ENCODE data around the gene AMD1. TPM values are rescaled to one million over a fixed set of nuclear protein-coding genes. Genes with fewer than 3 reads are reported as not detected.

AMD1 gene
- total and polyA plus RNA-seq, 2 donors (not counting 1 experiment from before 2014, with no cell fraction given): 33.4 to 107 TPM

GRCh38 chr6:110841266-110841665, 33.3 kb upstream of the AMD1 start:
- Histone ChIP-seq H3K9ac (ENCODE audit: insufficient read depth, low read length) (no peak overlapping the region), H3K27me3 (ENCODE audit: control insufficient read depth, insufficient read depth, low read length) (no peaks in the 10 kb centered on the region), H3K4me2 (ENCODE audit: extremely low read depth, insufficient read depth, low read length) (no peak overlapping the region), H3K36me3 (ENCODE audit: control insufficient read depth, insufficient read depth, low read length) (no peaks in the 10 kb centered on the region), H3K27ac (ENCODE audit: insufficient read depth, low read length) (no peak overlapping the region), H3K79me2 (ENCODE audit: control insufficient read depth, insufficient read depth, low read length) (no peaks in the 10 kb centered on the region), H3K4me3 (replicated peaks in 1 of 4; ENCODE audit: control extremely low read depth in 1 of 4, insufficient read depth in 1 of 4, low read depth in 3 of 4, low read length in 4 of 4) (no peak overlapping the region), H3K9me3 (ENCODE audit: control insufficient read depth, insufficient read depth, low read depth, low read length) (no peaks in the 10 kb centered on the region), H3K4me1 (ENCODE audit: control insufficient read depth, extremely low read depth, insufficient read depth, low read length) (no peaks in the 10 kb centered on the region), H2AFZ (ENCODE audit: low read length) (no peak overlapping the region), H4K20me1 (ENCODE audit: control insufficient read depth, extremely low read depth, insufficient read depth, low read length) (no peaks in the 10 kb centered on the region)
- no peak for DNase-seq (ENCODE audit: low read depth in 2 of 2)
- TF ChIP-seq CTCF (conservative IDR thresholded peaks at IDR 0.05 in 1 of 2, IDR thresholded peaks at IDR 0.05 in 1 of 2; ENCODE audit: low read depth in 1 of 2, low read length in 2 of 2) (no peak), EZH2 (IDR thresholded peaks at IDR 0.05; ENCODE audit: low read length, missing control alignments) (no peak)

- no peak overlapping the region for H3K4me2 ChIP-seq (ENCODE audit: extremely low read depth, insufficient read depth, low read length)
- no peak overlapping the region for H3K27ac ChIP-seq (ENCODE audit: insufficient read depth, low read length)
- H4K20me1 ChIP-seq (ENCODE audit: control insufficient read depth, extremely low read depth, insufficient read depth, low read length): no peaks in the 10 kb centered on the region
- H3K9me3 ChIP-seq (ENCODE audit: control insufficient read depth, insufficient read depth, low read depth, low read length): no peaks in the 10 kb centered on the region
- H3K27me3 ChIP-seq (ENCODE audit: control insufficient read depth, insufficient read depth, low read length): no peaks in the 10 kb centered on the region
- no peaks in the 10 kb centered on the region for H3K36me3 ChIP-seq (ENCODE audit: control insufficient read depth, insufficient read depth, low read length)
- H3K4me1 ChIP-seq (ENCODE audit: control insufficient read depth, extremely low read depth, insufficient read depth, low read length): no peaks in the 10 kb centered on the region
- no peaks in the 10 kb centered on the region for H3K79me2 ChIP-seq (ENCODE audit: control insufficient read depth, insufficient read depth, low read length)
- no peak overlapping the region for H2AFZ ChIP-seq (ENCODE audit: low read length)
- TF ChIP-seq EZH2 (IDR thresholded peaks at IDR 0.05; ENCODE audit: low read length, missing control alignments): no peak
- no peak for TF ChIP-seq CTCF (conservative IDR thresholded peaks at IDR 0.05 in 1 of 2, IDR thresholded peaks at IDR 0.05 in 1 of 2; ENCODE audit: low read depth in 1 of 2, low read length in 2 of 2)
- H3K4me3 ChIP-seq (replicated peaks in 1 of 4; ENCODE audit: control extremely low read depth in 1 of 4, insufficient read depth in 1 of 4, low read depth in 3 of 4, low read length in 4 of 4): no peak overlapping the region
- DNase-seq (ENCODE audit: low read depth in 2 of 2): no peak
- H3K9ac ChIP-seq (ENCODE audit: insufficient read depth, low read length): no peak overlapping the region
Measured at GRCh38 chr6:110849781-110850180, 24.8 kb upstream of the AMD1 start.

- no peak overlapping the region for H3K4me2 ChIP-seq (ENCODE audit: extremely low read depth, insufficient read depth, low read length)
- no peaks in the 10 kb centered on the region for H4K20me1 ChIP-seq (ENCODE audit: control insufficient read depth, extremely low read depth, insufficient read depth, low read length)
- H3K4me1 ChIP-seq (ENCODE audit: control insufficient read depth, extremely low read depth, insufficient read depth, low read length): no peaks in the 10 kb centered on the region
- H3K36me3 ChIP-seq (ENCODE audit: control insufficient read depth, insufficient read depth, low read length): no peaks in the 10 kb centered on the region
- no peak overlapping the region for H3K9ac ChIP-seq (ENCODE audit: insufficient read depth, low read length)
- no peak overlapping the region for H3K4me3 ChIP-seq (replicated peaks in 1 of 4; ENCODE audit: control extremely low read depth in 1 of 4, insufficient read depth in 1 of 4, low read depth in 3 of 4, low read length in 4 of 4)
- no peak overlapping the region for H2AFZ ChIP-seq (ENCODE audit: low read length)
- H3K79me2 ChIP-seq (ENCODE audit: control insufficient read depth, insufficient read depth, low read length): no peaks in the 10 kb centered on the region
- TF ChIP-seq EZH2 (IDR thresholded peaks at IDR 0.05; ENCODE audit: low read length, missing control alignments): no peak
- TF ChIP-seq CTCF (conservative IDR thresholded peaks at IDR 0.05 in 1 of 2, IDR thresholded peaks at IDR 0.05 in 1 of 2; ENCODE audit: low read depth in 1 of 2, low read length in 2 of 2): no peak
- no peaks in the 10 kb centered on the region for H3K27me3 ChIP-seq (ENCODE audit: control insufficient read depth, insufficient read depth, low read length)
- H3K9me3 ChIP-seq (ENCODE audit: control insufficient read depth, insufficient read depth, low read depth, low read length): no peaks in the 10 kb centered on the region
- H3K27ac ChIP-seq (ENCODE audit: insufficient read depth, low read length): no peak overlapping the region
- DNase-seq (ENCODE audit: low read depth in 2 of 2): no peak
Measured at GRCh38 chr6:110852773-110853172, 21.8 kb upstream of the AMD1 start.
